Measurements from ENCODE around the gene PPP1R12A.

- no peak for TF ChIP-seq ZNF274 (IDR thresholded peaks at IDR 0.05; ENCODE audit: low read depth, low read length)
- no peak for TF ChIP-seq YY1 (IDR thresholded peaks at IDR 0.05; ENCODE audit: insufficient read depth, insufficient read length)
These were observed 87.5 kb downstream of the PPP1R12A start for GRCh38 chr12:79847417-79847816.

Measured in NT2/D1 (cell line).